ENCODE results near the gene RPS6KA2.
"Not testable (repeated sequence)": the region's sequence is repeated elsewhere in the genome, so short reads cannot be mapped to it uniquely, and the experiment has no call there.

RPS6KA2 gene

DNA sequence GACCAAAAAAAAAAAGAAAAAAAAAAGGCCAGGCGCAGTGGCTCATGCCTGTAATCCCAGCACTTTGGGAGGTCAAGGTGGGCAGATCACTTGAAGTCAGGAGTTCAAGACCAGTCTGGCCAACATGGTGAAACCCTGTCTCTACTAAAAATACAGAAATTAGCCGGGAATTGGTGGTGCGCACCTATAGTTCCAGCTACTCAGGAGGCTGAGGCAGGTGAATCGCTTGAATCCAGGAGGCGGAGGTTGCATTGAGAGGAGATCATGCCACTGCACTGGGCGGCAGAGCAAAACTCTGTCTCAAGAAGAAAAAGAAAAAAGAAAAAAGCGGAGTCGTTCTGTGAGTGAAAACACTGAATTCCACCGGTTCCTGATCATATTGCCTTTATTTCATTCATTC, 240.0 kb downstream of the RPS6KA2 start:
- DNase-seq = not testable (repeated sequence)

- no peak for DNase-seq
These were observed 240.9 kb downstream of the RPS6KA2 start for GRCh38 chr6:166386111-166386510.

GRCh38 chr6:166383802-166384363, 243.2 kb downstream of the RPS6KA2 start:
- not testable (repeated sequence) for DNase-seq

GRCh38 chr6:166382933-166383801, 243.9 kb downstream of the RPS6KA2 start, which contains the start of gene MPC1:
MPC1 (minus strand) TSS chr6:166382940; CDS start chr6:166382876, 64 bp downstream.
- peak; percentile 95 to 99 (median 98) for DNase-seq

DNA sequence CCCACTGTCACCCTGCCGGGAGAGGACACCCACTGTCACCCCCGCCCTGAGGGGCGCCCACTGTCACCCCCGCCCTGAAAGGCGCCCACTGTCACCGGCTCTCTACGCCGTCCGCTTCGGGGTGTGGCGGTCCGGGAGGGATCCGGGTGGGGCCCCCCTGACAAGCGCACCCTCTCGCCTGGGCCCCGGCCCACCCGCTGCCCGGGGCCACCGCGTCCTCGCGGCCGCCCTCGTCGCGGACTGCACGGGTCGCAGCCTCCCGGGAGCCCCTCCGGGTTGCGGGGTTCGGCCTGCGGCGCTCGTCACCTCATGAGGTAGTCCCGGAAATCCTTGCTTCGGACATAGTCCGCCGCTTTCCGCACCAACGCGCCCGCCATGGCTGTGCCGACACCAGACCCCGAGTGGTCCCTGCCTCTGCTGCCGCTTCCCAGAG, 244.5 kb downstream of the RPS6KA2 start:
- no peak for DNase-seq

DNA sequence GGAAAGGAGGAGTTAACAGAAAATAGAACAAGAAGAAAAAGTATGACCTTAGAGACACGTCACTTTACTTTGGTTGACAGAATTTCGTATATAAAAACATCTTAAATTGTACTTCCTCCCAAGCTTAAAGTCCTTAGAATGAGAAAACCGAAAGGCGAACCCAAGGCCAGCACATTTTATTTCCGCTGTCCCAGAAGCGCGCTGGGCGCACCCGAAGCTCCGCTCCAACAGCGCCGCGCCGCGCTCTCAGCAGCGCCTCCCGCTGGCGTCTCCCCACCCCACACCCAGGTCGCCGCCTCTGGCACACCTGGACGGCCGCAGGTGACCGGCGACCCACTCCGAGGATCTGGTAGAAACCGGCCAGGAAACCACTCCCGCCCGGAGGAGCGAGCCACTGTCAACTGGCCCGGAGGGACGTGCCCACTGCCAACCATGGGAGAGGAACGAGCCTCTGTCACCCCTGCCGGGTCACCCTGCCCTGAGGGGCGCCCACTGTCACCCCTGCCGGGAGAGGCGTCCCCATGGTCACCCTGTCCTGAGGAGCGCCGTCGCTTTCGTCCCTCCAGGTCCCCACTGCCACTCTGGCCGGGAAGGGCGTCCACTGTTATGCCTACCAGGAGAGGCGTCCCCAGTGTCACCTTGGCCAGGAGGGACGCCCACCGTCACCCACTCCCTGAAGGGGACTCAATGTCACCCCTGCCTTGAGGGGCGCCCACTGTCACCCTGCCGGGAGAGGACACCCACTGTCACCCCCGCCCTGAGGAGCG, 245.1 kb downstream of the RPS6KA2 start:
- peak; percentile 67 to 82 (median 72) for DNase-seq

- DNase-seq = no peak
These were observed 245.7 kb downstream of the RPS6KA2 start for GRCh38 chr6:166381381-166381732.

- DNase-seq = no peak
These were observed 247.3 kb downstream of the RPS6KA2 start for GRCh38 chr6:166379800-166380199.

GRCh38 chr6:166379103-166379586, 247.9 kb downstream of the RPS6KA2 start:
- DNase-seq = no peak

DNA sequence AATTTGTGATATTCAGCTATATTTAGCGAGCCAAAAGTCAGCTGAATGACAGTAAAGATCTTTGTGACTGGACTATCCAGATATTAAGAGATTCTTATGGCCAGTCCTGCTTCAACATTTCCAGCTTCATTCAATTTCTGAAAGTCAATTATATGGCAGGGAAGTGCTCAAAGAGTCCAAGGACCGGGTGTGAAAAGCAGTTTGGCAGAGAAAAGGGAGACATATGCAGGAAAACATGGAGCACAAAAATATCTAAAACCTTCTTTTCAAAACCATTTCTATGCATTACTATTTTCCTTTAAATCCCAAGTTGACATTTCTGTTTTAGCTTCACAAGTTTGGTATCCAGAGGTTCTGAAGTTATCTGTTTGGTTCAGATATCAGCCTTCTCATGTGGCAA, 249.3 kb downstream of the RPS6KA2 start:
- no peak for DNase-seq

GRCh38 chr6:166375013-166375412, 252.0 kb downstream of the RPS6KA2 start:
- no peak for DNase-seq

DNA sequence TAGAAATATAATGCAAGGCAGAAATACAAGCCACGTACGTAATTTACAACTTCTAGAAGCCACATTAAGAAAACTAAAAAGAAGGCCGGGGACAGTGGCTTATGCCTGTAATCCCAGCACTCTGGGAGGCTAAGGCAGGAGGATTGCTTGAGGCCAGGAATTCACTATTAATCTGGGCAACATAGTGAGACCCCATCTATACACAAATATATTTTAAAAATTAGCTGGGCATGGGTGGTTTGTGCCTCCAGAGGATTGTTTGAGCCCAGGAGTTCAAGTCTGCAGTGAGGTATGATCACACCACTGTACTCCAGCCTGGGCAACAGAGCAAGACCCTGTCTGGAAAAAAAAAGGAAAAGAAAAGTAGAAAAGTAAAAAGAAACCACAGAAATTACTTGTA, 256.6 kb downstream of the RPS6KA2 start:
- DNase-seq = no peak

GRCh38 chr6:166369782-166370181, 257.3 kb downstream of the RPS6KA2 start:
- no peak for DNase-seq

DNA sequence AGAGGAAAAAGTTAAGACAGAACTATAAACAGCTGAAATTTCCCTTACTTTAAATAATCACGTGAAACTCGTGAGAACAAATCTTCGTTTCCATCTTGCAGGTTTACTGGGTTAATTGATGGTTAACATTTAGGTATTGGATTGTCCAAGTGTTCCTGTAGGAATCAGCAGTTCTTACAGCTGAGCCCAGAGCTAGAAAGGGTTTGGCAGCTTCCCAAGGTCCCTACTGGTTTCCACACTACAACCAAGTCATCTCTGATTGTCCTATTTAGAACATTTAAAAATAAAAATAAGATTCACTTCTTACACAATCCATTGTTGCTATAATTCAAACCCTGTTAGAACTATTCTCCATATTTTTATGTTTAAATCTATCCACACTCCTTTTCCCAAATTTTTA, 260.1 kb downstream of the RPS6KA2 start:
- DNase-seq = no peak

DNA sequence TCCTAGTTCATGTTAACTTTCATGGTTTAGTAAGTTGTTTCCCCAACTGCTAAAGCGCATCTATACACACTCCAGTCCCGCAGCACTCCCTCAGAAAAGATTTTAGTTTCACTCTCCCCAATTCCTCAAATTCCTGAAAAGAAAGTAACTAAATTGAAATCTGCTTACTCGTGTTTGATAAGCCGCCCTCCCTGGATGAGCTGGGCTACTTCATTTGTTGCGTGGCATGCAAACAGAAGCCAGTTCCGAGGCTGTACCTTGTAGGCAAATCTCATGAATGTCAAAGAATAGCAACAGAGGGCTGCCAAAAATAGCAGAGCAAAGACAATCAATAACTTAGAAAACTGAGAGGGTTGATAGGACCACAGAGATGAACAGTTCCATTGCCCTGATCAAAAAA, 261.2 kb downstream of the RPS6KA2 start:
- DNase-seq = no peak

GRCh38 chr6:166365221-166365620, 261.8 kb downstream of the RPS6KA2 start:
- no peak for DNase-seq

GRCh38 chr6:166364456-166364855, 262.6 kb downstream of the RPS6KA2 start:
- DNase-seq = no peak

DNA sequence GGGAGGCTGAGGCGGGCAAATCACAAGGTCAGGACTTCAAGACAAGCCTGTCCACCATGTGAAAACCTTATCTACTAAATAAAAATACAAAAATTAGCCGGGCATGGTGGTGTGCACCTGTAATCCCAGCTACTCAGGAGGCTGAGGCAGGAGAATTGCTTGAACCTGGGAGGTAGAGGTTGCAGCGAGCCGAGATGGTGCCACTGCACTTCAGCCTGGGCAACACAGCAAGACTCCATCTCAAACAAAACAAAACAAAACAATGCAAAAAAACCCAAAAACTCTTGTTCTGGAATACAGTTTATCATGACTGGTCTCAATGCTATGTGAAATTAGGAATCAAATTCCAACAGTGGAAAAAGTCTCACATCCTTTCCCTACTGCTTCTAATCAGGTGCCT, 264.6 kb downstream of the RPS6KA2 start:
- DNase-seq = not testable (repeated sequence)

- DNase-seq = no peak
These were observed 266.0 kb downstream of the RPS6KA2 start for GRCh38 chr6:166361077-166361429.

GRCh38 chr6:166360243-166361076, 266.6 kb downstream of the RPS6KA2 start:
- no peak for DNase-seq

Data from NCI-H1417 (cell line).